ENCODE measurements around the gene MAGI1.

MAGI1 gene

DNA sequence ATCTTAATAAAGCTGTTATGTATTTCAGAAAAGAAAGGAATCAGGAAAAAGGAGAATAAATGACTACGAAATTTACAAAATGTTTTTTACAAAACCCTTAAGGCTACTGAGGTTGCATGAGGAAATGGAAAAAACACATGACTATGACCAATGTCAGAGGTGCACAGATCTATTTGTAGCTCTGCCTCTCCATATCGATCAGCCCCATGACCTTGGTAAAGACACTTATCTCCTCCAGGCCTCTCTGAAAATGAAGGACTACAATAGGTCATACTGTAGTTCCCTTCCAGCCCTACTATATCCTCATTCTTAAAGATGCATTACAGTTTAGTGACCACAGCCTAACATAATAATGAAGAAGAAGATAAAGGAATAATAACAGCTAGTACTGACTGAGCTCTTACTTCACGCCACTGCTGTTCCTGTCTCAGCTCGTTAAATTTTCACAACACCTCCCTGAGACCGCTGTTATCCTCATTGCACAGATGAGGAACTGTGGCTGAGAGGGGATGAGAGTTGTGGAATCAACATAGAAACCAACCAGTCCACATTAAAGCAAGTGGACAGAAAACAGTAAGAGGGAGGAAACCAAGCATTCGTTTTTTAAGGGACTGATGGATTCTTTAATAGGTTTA lies 163.2 kb downstream of the MAGI1 start:
- TF ChIP-seq, protein P1, sequence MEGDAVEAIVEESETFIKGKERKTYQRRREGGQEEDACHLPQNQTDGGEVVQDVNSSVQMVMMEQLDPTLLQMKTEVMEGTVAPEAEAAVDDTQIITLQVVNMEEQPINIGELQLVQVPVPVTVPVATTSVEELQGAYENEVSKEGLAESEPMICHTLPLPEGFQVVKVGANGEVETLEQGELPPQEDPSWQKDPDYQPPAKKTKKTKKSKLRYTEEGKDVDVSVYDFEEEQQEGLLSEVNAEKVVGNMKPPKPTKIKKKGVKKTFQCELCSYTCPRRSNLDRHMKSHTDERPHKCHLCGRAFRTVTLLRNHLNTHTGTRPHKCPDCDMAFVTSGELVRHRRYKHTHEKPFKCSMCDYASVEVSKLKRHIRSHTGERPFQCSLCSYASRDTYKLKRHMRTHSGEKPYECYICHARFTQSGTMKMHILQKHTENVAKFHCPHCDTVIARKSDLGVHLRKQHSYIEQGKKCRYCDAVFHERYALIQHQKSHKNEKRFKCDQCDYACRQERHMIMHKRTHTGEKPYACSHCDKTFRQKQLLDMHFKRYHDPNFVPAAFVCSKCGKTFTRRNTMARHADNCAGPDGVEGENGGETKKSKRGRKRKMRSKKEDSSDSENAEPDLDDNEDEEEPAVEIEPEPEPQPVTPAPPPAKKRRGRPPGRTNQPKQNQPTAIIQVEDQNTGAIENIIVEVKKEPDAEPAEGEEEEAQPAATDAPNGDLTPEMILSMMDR (IDR thresholded peaks at IDR 0.05; ENCODE audit: borderline replicate concordance, control extremely low read depth, extremely low read depth, insufficient read depth, missing control alignments) = no peak
- in situ Hi-C loops (cut with MboI; ENCODE audit: low sequenced_read_pairs, unreplicated experiment) = no loop called here
- DNase-seq (ENCODE audit: low spot score) = no peak

DNA sequence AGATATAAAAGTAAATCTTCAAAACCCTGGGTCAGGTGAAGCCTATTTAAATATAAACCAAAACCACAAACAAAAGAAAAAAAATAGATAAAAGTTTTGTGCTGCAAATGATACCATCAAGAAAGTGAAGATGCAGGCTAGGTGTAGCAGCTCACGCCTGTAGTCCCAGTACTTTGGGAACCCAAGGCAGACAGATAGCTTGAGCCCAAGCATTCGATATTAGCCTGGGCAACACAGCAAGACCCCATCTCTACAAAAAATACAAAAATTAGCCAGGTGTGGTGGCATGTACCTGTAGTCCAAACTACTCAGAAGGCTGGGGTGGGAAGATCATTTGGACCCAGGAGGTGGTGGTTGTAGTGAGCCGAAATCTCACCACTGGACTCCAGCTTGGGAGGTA lies 164.8 kb downstream of the MAGI1 start:
- in situ Hi-C loops (cut with MboI; ENCODE audit: low sequenced_read_pairs, unreplicated experiment) = no loop called here
- TF ChIP-seq, protein P1 (IDR thresholded peaks at IDR 0.05; ENCODE audit: borderline replicate concordance, control extremely low read depth, extremely low read depth, insufficient read depth, missing control alignments) = no peak
- no peak for DNase-seq (ENCODE audit: low spot score)

DNA sequence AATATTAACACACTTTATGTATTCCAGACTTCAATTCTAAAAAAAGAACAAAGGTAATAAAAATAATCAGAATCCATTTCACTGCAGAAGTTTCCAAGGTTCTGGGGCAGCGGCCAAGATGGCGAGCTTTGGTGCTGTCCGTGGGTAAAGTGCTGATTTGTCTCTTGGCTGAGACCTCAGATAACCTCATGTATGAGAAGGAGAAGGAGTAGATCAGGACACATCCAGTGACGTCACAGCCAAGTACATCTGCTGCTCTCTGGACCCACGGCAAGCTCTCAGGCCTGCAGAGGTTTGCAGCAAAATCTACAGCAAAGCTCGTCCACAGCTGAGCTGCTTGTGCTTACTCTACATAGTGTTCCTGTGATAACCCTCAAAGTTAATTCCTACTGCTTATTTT lies 165.7 kb downstream of the MAGI1 start:
- in situ Hi-C loops (cut with MboI; ENCODE audit: low sequenced_read_pairs, unreplicated experiment) = no loop called here
- no peak for DNase-seq (ENCODE audit: low spot score)
- TF ChIP-seq, protein P1 (IDR thresholded peaks at IDR 0.05; ENCODE audit: borderline replicate concordance, control extremely low read depth, extremely low read depth, insufficient read depth, missing control alignments) = no peak

DNA sequence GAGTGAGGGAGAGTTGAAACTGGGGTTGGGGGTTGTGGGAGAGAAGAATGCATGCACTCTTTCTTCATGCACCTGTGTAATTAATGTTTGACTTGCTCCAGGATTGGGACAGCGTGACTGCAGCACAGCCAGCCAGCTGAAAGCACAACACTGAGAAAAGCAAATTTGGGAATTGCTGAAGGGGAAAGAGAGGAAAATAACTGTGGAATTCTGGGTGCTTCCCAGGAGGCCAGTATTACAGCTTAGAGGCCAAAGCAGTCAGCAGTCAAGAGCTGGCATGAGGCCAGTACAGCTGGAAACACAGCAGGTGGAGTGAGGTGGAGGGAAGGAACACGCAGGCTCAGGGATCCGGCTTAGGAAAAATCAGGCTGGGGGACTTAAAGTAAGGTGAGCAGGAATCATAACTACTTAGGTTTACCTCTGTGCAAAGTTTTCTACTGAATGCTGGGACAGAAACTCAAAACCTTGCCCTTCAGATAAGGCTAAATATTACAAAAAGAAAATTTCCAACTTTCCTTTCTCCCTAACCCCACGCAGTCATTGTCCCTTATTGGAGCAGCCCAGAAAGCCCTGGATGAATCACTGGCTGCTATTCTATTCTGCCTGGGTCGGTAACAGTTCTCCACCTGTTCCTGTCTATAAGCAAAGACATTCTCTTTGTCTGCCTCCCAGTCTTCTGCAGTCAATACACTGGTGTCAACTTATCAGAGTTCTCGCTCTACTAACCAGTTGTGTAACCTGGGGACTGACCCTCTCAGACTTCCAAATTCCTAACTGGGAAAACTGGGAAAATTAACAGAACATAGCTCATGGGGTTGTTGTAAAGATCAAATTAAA lies 167.2 kb downstream of the MAGI1 start:
- TF ChIP-seq, protein P1 (IDR thresholded peaks at IDR 0.05; ENCODE audit: borderline replicate concordance, control extremely low read depth, extremely low read depth, insufficient read depth, missing control alignments) = no peak
- no peak for DNase-seq (ENCODE audit: low spot score)
- in situ Hi-C loops (cut with MboI; ENCODE audit: low sequenced_read_pairs, unreplicated experiment) = no loop called here

DNA sequence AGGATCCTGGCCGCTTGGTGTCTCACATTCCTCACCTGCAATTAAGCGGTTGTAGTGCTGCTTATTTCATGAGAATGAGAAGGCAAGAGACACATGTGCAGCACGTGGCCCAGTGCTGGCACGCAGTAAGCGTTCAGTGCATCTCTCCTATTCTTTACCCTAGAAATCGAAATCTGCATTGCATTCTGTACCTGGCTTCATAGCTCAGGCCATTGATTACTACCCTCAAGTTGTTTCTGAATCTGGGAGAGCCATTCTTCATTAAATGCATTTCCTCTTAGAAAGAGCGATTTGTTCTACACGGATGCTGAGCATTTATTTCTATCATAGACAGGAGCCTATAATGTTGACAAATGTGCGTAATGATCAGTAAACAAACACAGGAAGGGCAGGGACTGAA lies 168.9 kb downstream of the MAGI1 start:
- in situ Hi-C loops (cut with MboI; ENCODE audit: low sequenced_read_pairs, unreplicated experiment) = no loop called here
- no peak for DNase-seq (ENCODE audit: low spot score)
- TF ChIP-seq, protein P1 (IDR thresholded peaks at IDR 0.05; ENCODE audit: borderline replicate concordance, control extremely low read depth, extremely low read depth, insufficient read depth, missing control alignments) = no peak

DNA sequence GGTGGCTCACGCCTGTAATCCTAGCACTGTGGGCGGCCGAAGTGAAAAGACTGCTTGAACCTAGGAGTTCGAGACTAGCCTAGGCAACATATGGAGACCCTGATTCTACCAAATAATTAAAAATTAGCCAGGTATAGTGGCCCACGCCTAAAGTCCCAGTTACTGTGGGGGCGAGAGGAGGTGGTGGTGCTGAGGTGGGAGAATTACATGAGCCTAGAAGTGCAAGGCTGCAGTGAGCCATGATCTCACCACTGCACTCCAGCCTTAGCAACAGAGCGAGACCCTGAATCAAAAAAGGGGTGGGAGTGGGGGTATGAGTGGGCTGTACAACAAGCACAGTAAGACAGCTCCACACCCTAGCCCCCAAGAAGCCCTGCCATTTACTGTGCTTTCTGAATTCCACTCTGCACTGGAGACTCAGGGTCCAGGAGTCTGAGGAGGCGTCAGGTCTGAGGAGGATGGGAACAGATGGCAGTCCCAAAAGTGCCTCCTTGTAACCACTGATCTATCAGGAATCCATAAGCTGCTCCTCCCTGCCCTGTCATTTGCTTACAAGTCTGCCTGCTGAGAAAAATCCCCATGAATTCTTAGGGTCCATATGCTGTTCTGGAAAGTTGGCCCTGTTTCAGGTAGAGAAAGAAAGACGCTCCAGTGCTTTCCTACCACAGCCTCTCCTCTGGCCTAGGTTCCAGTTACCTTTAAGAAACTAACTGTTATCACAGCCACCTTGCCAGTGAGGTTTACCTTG lies 171.1 kb downstream of the MAGI1 start:
- DNase-seq (ENCODE audit: low spot score) = no peak
- TF ChIP-seq, protein P1 (IDR thresholded peaks at IDR 0.05; ENCODE audit: borderline replicate concordance, control extremely low read depth, extremely low read depth, insufficient read depth, missing control alignments) = no peak
- in situ Hi-C loops (cut with MboI; ENCODE audit: low sequenced_read_pairs, unreplicated experiment) = no loop called here

All from GM13976 (cell line).